Stimulated activated CD4-positive, alpha-beta T cell treated with anti-CD3 and anti-CD28 coated beads, Interleukin-4, amount 100 ng/mL, for 1 hour (primary cell): Measurements from ENCODE around the gene TMEM30B.
"Not testable (repeated sequence)": the region's sequence is repeated elsewhere in the genome, so short reads cannot be mapped to it uniquely, and the experiment has no call there.

Experiments used
- DNase-seq: peaks from one replicate; pipeline ENCODE4 v3.0.0-alpha.2; 2020

TMEM30B gene

GRCh38 chr14:61281186-61281947, at the start of gene TMEM30B:
Gene TMEM30B, minus strand, starts transcription at chr14:61281338. Its CDS starts 191 bp downstream, at chr14:61281147.
- DNase-seq, result peak; percentile 29

GRCh38 chr14:61330511-61330910, 49.4 kb upstream of the TMEM30B start:
- DNase-seq, result no peak

GRCh38 chr14:61329478-61330051, 48.4 kb upstream of the TMEM30B start:
- no peak for DNase-seq

GRCh38 chr14:61328626-61329262, 47.6 kb upstream of the TMEM30B start:
- no peak for DNase-seq

GRCh38 chr14:61326847-61327246, 45.7 kb upstream of the TMEM30B start:
- no peak for DNase-seq

- no peak for DNase-seq
These were observed 45.0 kb upstream of the TMEM30B start for GRCh38 chr14:61326146-61326545.

GRCh38 chr14:61325166-61325565, 44.0 kb upstream of the TMEM30B start:
- DNase-seq, result no peak

GRCh38 chr14:61323970-61324369, 42.8 kb upstream of the TMEM30B start:
- DNase-seq, result no peak

- DNase-seq, result peak; percentile 33
These were observed 41.7 kb upstream of the TMEM30B start for GRCh38 chr14:61322799-61323290.

- peak; percentile 52 for DNase-seq
These were observed 41.1 kb upstream of the TMEM30B start for GRCh38 chr14:61322011-61322798.

- DNase-seq, result peak; percentile 83
These were observed 40.4 kb upstream of the TMEM30B start, which contains the start of gene PRKCH for GRCh38 chr14:61321385-61322010. Gene PRKCH, plus strand, starts transcription at chr14:61321579. Its CDS starts 523 bp downstream, at chr14:61322102.

- DNase-seq, result no peak
These were observed 39.8 kb upstream of the TMEM30B start for GRCh38 chr14:61320806-61321384.

- not testable (repeated sequence) for DNase-seq
These were observed 39.0 kb upstream of the TMEM30B start for GRCh38 chr14:61320170-61320569.

- DNase-seq, result no peak
These were observed 38.6 kb upstream of the TMEM30B start for GRCh38 chr14:61319706-61320105.

GRCh38 chr14:61319086-61319485, 37.9 kb upstream of the TMEM30B start:
- no peak for DNase-seq

- no peak for DNase-seq
These were observed 34.2 kb upstream of the TMEM30B start for GRCh38 chr14:61315313-61315712.

- not testable (repeated sequence) for DNase-seq
These were observed 27.6 kb upstream of the TMEM30B start for GRCh38 chr14:61308701-61309100.

GRCh38 chr14:61308198-61308597, 27.1 kb upstream of the TMEM30B start:
- no peak for DNase-seq

- no peak for DNase-seq
These were observed 23.6 kb upstream of the TMEM30B start for GRCh38 chr14:61304688-61305087.

GRCh38 chr14:61300754-61301153, 19.6 kb upstream of the TMEM30B start:
- no peak for DNase-seq

GRCh38 chr14:61300209-61300608, 19.1 kb upstream of the TMEM30B start:
- DNase-seq, result no peak

GRCh38 chr14:61298824-61299223, 17.7 kb upstream of the TMEM30B start:
- DNase-seq, result no peak
